Activated effector memory CD4-positive, alpha-beta T cell treated with anti-CD3 and anti-CD28 coated beads, Interleukin-2, amount 50 U/mL, for 16 hours (primary cell): ENCODE data around the gene CRADD.

Experiments used
- DNase-seq: peaks from one replicate; pipeline ENCODE4 v3.0.0-alpha.2; 2020

CRADD gene

GRCh38 chr12:93673084-93673483 is 4.1 kb upstream of the CRADD start:
- DNase-seq: no peak

- no peak for DNase-seq
Observed at GRCh38 chr12:93674386-93674785, 2.8 kb upstream of the CRADD start.

- no peak for DNase-seq
Observed at GRCh38 chr12:93676408-93677194, 574 bp upstream of the CRADD start.

GRCh38 chr12:93678779-93679178 is 1.6 kb downstream of the CRADD start:
- DNase-seq: no peak

GRCh38 chr12:93679308-93679925 is 2.2 kb downstream of the CRADD start:
- DNase-seq: no peak

- DNase-seq: no peak
Observed at GRCh38 chr12:93680006-93680405, 2.8 kb downstream of the CRADD start.

GRCh38 chr12:93682846-93683261 is 5.7 kb downstream of the CRADD start:
- DNase-seq: no peak

- no peak for DNase-seq
Observed at GRCh38 chr12:93683410-93683809, 6.2 kb downstream of the CRADD start.

- DNase-seq: no peak
Observed at GRCh38 chr12:93684716-93685115, 7.5 kb downstream of the CRADD start.

- no peak for DNase-seq
Observed at GRCh38 chr12:93686572-93687356, 9.6 kb downstream of the CRADD start.

GRCh38 chr12:93689076-93689834 is 12.1 kb downstream of the CRADD start:
- DNase-seq: no peak

- no peak for DNase-seq
Observed at GRCh38 chr12:93696462-93696861, 19.3 kb downstream of the CRADD start.

GRCh38 chr12:93698307-93699092 is 21.3 kb downstream of the CRADD start:
- DNase-seq: no peak

- no peak for DNase-seq
Observed at GRCh38 chr12:93699271-93700145, 22.3 kb downstream of the CRADD start.

GRCh38 chr12:93702707-93703315 is 25.6 kb downstream of the CRADD start:
- no peak for DNase-seq

GRCh38 chr12:93704122-93704521 is 26.9 kb downstream of the CRADD start:
- DNase-seq: no peak

- no peak for DNase-seq
Observed at GRCh38 chr12:93704625-93705024, 27.4 kb downstream of the CRADD start.

- DNase-seq: no peak
Observed at GRCh38 chr12:93705237-93705636, 28.1 kb downstream of the CRADD start.

- DNase-seq: no peak
Observed at GRCh38 chr12:93706387-93706786, 29.2 kb downstream of the CRADD start.

GRCh38 chr12:93706824-93707223 is 29.6 kb downstream of the CRADD start:
- no peak for DNase-seq

GRCh38 chr12:93707836-93708235 is 30.7 kb downstream of the CRADD start:
- no peak for DNase-seq
